ENCODE results near the gene AFAP1.

The AFAP1 gene

DNA sequence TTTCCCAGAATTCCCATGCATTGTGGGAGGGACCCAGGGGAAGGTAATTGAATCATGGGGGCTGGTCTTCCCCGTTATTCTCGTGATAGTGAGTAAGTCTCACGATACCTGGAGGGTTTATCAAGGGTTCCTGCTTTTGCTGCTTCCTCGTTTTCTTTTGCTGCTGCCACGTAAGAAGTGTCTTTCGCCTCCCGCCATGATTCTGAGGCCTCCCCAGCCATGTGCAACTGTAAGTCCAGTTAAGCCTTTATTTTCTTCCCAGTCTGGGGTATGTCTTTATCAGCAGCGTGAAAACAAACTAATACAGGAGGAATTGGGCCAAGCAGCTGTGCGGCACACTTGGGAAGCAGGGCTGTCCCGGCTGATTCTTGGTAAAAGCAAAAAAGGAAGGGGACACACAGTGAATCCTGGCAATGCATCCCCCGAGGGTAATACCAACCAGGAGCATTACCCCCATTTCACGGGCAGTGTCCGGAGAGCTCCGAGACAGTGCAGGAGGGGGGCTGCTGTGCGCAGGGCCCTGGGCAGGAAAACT, 185.7 kb downstream of the AFAP1 start:
- no peak for DNase-seq (ENCODE audit: low spot score)

DNA sequence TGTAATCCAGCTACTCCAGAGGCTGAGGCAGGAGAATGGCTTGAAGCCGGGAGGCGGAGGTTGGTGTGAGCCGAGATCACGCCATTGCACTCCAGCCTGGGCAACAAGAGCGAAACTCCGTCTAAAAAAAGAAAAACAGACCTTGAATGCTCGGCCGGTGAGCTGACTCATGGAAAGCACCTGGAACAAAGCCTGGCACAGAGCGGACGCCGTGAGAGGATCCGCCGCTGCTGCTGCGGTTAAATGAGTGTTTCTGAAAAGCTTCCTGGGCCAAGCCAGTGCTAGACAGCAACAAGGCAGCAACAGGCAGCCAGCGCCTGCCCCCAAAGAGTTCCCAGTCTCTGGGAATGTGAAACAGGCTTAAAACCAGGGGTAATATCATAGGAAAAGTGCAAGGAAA, 186.4 kb downstream of the AFAP1 start:
- no peak for DNase-seq (ENCODE audit: low spot score)

DNA sequence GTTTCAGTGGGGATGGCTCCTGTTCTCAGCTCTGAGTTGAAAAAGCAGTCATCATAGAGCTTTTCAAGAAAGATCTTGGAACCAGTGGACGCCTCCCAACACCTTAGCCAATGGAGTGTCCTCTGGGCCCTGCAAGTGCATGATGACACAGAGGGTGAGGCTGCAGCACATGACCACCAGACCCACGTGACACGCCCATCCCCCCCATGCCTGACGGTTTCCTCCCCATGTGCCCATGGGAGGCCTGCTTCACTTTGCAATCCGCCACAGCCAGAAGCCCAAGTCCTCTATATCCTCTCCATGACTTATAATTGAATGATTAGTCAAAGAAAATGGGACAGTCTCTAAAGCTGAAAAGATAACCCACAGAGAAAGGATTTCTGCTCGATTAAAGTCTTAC, 187.0 kb downstream of the AFAP1 start:
- no peak for DNase-seq (ENCODE audit: low spot score)

DNA sequence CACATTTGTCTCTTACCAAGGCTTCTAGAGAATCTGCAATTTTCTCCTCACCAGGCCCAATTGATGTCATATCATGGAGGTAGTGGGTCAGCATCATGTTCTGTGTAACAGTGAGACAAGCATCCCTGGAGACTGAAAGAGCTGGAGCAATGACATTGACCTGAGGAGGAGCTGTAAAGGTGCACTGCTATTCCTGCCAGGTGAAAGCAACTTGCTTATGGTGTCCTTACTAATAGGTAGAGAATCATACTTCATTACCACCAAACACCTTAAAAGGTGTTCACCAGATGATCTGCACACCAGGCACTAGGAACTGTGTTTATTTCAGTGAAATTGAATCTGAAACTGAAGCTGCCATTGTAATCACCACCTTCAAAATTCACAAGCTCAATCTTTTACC, 188.7 kb downstream of the AFAP1 start:
- DNase-seq (ENCODE audit: low spot score): no peak

DNA sequence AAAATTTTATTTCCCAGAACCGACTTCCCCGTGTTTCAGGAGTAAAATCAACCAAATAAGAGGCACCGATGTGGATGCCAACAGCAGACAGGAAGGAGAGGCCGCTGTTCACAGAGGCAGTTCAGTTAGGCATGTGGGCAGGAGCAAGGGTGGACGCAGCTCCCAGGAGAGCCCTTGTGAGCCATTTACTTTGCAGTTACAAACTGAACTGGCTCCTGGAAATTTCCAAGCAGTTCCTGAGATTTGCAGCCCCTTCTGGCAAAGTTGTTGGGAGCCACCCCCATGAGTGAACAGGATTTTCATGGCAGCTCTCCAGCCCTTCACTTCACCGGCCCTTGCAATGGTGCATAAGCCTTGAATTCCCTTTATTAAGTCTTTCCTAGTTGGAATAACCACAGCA, 189.1 kb downstream of the AFAP1 start:
- no peak for DNase-seq (ENCODE audit: low spot score)

DNA sequence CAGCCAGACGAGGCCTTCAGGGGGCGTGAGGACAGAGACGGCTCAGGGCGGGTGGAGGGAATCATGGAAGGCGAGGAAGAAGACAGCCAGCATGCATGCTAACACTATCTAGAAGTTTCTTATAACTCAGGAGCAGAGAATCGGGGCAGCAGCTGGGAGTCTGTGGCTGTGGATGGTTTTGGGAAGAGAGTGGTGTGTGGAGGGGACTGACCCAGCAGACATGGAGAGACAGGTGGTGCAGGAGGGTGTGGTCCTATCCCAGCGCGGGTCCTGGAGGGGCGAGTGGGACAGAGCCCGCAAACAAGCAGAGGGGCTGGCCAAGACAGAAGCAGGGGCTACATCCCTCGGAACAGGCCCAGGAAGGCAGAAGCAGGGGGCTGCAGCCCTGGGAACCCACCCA, 192.1 kb downstream of the AFAP1 start:
- DNase-seq (ENCODE audit: low spot score): no peak

DNA sequence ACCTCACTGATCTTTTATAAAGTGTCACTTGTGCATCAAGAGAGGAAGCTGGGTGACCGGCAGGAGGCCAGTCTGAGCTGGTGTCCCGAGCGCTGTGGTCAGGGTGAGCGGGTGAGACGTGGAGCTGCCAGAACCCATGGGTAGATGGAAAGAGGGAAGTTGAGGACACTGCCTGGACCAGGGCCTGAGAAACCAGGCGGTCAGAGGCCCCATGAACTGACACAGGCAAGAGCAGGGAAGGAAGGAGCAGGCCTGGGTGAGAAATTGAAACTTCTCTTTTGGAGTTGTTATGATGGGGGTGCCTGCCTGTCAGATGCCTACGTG, 192.6 kb downstream of the AFAP1 start:
- no peak for DNase-seq (ENCODE audit: low spot score)

DNA sequence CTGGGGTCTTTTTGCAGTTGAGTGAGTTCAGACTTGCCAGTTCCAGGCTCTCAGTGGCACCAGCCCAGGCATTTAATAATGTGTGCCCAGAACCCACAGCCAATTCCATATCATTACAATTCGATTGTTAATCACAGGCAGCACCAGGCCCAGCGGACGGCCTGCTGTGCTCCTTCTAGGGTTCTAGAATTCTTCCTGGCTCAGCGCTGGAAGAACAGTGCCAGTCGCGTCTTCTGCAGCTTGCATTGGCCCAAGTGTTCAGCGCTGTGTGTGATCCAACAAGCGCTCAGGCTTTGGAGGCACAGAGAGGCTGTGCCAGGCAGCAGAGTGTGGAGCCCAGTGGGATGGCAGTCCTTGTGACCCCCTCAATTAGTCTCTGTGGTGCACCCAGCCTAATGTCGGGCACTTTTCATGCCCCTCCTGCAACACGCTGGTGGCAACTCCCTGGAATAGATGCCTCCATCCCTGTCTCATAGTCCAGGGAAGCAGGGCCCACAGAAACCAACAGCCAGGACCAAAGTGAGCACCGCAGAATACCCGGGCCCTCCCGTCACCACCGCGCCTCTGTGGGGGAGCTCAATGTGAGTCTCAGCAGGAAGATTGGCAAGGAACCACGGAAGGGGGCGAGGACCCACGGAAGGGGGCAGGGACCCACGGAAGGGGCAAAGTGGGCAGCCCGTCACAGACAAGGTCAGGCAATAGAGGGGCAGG, 193.2 kb downstream of the AFAP1 start:
- no peak for DNase-seq (ENCODE audit: low spot score)

DNA sequence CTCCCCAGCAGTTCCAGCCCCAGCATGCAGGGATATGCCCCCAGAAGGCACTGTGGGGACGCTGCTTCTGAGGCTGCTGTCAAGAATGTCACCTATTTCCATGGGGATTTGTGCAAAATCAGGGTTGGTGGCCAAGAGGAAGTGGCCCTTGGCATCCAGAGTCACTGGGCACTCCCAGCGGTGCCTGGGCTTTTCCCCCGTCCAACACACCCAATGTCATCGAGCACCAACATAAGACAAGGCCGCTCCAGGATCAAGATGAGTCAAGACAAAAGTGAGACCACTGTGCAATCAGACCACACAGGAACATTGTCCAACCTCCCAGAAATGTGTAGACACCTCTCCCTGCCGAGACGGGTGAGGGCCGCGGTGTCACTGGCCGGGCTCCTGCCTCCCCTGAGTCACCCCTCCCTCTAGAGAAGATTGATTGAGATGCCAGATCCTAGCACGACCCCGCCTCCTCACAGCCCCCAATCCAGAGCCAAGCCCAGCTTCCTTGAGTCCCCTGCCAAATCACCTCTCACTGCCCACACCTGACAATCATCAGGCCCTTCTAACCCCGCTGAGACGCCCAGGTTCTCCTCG, 194.3 kb downstream of the AFAP1 start:
- DNase-seq (ENCODE audit: low spot score): no peak

DNA sequence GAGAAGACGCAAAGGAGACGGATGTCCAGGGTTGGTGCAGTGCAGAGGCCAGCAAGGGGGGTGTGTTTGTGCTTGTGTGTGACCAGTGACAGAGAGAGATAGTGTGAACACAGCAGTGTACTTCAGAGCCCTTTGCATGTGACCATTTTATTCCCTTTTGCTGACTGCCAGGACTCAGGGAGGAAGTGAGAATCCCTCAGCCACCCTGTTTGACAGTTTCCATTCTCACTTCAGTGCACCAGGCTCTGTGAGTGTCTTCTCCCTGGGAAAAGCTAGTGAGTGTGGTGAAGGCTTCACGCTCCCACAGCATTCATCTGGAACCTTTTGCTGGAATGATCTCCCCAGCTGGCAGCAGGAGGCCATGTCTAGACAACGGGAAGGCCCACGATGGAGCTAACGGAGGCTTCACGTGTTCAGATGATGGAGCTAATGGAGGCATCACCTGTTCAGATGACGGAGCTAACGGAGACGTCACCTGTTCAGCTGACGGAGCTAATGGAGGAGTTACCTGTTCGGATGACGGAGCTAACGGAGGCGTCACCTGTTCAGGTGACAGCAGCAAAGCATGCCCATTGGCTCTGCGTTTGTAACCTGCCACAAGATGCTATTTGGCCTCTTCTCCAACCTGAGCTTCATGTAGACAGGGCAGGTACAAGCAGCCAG, 195.4 kb downstream of the AFAP1 start:
- no peak for DNase-seq (ENCODE audit: low spot score)

DNA sequence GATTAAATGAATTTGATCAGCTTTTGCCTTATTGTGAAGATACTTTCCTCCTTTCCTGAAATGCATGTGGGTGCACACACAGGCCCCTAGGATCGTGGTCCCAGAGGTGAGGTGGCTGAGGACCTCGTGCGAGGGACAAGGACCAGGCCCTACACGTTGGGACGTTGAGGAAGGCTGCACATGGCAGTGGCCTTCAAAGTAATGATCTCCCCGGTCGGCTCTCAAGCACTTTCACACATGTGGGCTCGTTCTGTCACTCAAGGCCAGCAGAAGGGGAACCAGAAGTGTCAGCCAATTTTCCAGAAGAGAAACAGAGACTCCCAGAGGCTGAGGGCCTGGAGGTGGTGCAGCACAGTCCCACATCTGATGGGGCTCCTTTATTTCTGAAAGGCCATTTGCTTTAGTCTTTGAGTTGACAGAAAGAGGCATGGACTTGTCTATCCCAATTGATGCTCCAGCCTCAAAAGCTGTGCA, 196.8 kb downstream of the AFAP1 start:
- no peak for DNase-seq (ENCODE audit: low spot score)

DNA sequence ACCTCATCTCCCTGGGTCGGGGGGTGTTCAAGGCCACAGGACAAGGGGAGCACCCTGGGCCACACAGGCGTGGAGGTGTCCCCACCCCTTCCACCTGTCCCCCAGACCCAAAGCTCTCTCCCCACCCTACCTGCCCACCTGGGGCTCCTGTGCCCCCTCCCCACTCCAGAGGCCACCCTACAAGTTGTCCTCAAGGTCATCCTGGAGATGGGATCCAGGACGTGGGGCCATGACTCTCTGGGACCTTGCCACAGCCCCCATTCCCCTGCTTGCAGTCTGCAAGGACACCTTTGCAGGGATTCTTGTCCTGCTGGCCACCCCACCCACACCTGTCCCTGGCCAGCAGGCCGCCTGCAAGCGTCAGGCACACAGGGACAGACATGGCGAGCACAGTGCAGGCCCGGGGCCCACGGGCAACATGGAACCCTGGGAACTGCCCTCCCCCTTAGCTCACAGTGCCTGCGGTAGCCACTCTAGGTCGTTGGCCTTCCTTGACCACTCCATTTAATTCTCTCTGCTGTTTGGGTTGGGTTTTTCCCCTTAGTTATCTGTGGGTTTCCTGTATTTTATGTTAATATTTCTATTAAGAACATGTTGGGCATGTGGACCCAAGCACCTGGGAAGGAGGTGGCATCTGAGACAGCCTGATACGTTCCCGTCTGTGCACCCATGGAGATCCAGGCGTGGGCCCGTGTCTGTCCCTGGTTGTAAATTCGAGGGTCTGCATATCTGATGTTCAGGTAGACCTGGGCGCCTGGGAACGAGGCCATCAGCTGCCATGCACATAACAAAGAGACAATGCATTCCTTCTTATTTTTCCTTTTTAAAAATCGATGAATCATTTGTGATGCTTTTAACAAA, 197.5 kb downstream of the AFAP1 start:
- DNase-seq (ENCODE audit: low spot score): no peak

DNA sequence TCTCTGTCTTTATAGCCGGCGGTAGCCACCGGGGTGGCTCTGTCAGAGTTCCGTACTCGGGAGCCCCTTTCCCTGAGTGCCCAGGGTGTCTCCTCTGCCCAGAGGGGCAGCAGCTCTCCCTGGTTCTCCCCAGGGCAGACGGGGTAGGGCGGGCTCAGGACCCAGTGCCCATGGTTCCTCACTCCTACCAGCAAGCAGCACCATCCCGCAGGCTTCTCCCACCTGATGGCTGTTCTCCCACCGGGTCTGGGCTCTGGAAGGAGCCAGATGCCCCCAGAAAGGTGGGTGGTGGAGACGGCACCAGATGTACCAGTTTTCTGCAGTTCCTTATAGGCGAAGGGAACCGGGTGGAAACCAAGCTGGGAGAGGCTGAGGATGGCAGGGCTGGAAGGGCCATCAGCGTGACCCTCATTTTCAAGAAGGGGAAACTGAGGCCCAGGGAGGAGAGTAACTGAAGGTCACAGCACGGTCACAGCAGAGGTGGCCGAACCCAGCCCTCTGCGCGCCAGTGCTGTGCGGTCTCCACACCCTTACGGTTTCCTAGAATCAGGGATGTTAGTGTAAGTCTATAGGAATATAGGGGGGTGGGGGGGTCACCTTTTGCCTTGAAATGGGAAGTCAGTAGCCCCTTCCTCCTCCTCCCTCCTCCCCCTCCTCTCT, 198.7 kb downstream of the AFAP1 start:
- no peak for DNase-seq (ENCODE audit: low spot score)

DNA sequence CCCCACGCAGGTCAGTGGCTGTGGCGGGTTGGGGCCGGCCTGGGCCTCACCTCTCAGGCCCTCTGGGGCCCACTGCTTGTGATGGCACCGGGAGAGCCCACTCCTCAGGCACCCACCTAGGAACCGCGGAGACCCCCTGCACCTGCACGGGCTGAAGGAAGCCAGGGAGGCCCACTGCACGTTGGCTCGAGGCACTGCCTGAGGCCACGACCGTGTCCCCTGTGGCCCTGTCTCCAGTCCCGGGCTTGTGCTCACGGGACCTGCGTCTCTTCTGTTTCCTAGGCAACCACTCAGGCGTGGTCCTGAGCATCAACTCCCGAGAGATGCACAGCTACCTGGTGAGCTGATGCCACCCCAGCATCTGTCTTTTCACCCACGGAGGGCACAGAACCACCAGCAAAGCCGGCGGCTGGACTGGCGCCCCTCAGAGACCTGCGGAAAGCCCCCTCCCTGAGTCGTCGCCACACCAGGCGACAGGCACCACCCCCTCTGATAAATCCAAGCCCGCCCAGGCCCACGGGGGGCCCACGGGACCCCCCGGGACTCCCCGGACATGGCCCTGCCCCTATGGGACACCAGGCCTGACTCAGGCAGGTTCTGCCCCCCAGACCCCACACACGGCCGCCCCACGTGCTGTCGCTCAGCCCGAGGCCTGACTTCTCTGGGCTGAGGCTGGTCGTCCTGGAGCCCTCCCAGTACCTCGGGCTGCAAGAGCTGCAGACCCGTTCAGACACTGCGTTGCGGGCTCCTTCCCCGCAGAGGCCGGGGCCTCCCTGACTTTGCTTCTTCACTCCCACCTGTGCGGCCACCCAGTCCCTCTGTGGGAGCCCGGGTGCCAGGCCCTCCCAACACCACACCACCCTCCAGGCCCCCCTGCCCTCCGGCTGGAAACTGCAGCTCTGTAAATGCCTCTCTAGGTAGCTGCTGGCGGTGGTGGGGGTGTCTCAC, 199.5 kb downstream of the AFAP1 start:
- DNase-seq (ENCODE audit: low spot score): no peak

DNA sequence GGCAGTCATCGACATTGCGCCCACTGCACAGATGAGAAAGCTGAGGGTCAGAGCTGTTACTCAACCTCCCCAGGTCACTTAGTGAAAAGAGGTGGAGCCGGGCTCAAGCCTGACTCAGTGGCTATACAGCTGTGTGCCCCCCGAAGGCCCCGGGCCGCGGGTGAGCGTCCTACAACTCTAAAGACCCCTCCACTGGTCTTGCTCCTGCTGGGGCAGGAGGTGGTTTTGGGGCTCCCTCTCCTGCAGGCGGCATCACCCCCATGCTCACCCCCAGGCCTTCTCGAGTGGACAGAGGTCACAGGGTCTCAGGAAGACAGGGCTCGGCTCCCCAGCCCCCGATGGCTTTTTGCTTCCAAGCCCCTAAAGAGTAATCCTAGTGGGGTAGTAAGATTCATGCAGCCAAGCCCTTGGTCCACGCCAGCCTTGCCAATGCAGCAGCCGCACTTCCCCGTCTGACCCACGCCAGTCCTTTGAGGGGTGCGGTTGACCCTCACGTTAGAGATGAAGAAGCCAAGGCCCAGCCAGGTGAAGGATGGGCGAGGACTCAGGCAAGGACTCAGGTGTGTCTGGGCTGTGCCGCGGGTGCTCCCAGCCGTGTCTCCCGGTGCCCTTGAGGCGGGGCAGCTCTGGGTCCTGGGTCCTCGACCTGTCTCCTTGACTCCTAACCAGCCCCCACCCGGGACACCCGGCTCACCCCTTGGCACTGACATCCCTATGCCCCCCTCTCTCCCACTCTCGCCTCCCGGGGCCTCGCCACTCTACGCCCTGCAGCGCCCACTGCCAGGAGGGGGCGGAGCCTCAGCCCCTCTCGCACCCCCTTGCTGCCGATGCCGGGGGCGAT, 200.4 kb downstream of the AFAP1 start:
- DNase-seq (ENCODE audit: low spot score): no peak

DNA sequence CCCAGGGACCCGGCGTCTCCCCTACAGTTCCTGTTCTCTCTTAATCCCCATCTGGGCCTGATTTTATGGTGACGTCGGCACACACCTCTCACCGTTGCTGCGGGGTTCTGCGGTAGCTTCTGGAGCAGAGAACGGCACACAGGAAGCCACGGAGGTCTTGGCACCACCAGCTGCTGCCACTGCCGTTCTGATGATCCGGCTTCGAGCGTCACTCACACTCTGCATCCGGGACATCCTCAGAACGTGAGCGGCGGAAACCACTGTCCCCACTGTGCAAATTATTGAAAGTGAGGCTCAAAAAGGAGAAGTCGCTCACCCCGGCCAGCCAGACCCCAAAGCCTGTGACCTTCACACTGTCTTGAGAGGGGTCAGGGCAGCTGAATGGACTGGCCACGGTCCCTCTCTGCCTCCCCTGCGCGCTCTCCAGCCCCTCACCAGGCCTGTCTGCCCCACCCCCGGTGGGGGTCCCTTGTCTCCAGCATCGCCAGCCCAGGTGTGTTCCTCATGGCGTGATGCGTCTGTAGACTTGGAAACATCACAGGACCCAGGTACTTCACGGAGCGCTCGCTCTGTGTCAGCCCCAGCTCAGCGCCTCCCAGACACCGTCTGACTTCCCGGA, 201.1 kb downstream of the AFAP1 start:
- no peak for DNase-seq (ENCODE audit: low spot score)

DNA sequence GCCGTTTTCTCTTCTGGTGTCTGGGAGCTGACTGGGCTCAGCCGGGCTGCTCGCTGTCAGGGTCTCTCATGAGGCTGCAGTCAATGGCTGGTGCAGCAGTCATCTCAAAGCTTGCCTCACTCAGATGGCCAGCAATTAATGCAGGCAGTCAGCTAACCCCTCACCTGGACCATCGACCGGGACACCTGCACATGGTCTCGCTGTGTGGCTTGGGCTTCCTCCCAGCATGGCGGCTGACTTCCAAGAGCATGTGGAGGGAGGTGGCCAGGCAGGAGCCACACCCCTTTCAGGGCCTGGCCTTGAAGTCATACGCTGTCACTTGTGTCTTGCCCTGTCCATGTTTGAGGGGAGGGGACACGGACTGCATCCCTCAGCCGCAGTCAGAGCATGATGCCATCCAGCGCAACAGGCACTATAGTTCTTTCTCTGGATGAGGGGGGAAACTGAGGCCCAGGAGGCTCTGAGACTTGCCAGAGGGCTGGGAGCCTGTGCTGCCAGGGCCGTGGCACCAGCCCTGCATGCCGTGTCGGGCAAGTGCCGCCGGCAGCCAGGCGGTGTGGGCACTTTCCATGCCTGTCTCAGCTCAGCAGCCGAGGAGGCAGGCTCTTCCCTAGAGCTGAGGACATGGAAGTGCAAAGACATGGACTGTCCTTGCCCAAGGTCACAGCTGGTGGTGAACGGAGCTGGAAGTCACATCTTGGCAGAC, 201.8 kb downstream of the AFAP1 start:
- DNase-seq (ENCODE audit: low spot score): no peak

DNA sequence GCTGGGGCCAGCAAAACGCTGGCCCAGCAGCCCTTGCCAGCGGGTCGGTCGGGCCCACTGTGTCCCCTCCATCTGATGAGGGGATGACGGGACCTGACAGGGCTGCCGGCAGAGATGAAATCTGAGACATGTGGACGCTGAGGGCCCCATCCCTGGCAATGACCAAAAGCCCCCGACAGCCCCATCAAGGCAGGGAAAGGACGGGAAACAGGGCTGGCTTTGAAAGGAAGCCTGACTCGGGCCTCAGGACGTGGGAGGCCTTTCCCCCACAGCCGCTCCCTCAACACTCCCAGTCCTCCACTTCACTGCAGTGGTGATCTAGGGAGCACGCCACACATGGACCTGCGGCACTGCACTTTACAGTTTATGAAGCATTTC, 202.4 kb downstream of the AFAP1 start:
- DNase-seq (ENCODE audit: low spot score): no peak

Measured in HuH-7 (cell line).